AG04449 (cell line): ENCODE measurements around the gene DIPK1B.

Source experiments
- CTCF ChIA-PET: fragments of 350-600 bp; formaldehyde crosslinking; extraction: SDS; loops from one replicate; lab custom pipeline; 2021; ENCODE audit warnings: antibody characterized with exemption; lab: Yijun Ruan, JAX
- POLR2A ChIA-PET: fragments of 400-600, 350-600 bp; formaldehyde crosslinking; extraction: SDS; loops from one replicate; lab custom pipeline; 2020; ENCODE audit warnings: antibody characterized with exemption, inconsistent platforms; lab: Yijun Ruan, JAX
- DNase-seq: peaks from one replicate; pipeline ENCODE4 v3.0.0-alpha.2; 2010; ENCODE audit warnings: low read depth, low spot score
- H3K4me3 ChIP-seq: 2 replicates; pipeline ENCODE4 v1.5.1; 2011; ENCODE audit warnings: low read depth, mild to moderate bottlenecking, control low read depth, low read length
- CTCF ChIP-seq: IDR thresholded peaks from one replicate; pipeline ENCODE4 v1.5.1; 2011; ENCODE audit warnings: mild to moderate bottlenecking, moderate library complexity, low read length, control low read depth, inconsistent platforms; ENCODE audit not compliant: insufficient read depth; ENCODE audit errors: missing control alignments

The DIPK1B gene

GRCh38 chr9:136769710-136770191 lies 57.4 kb downstream of the DIPK1B start:
- ChIA-PET POLR2A (no interaction called here), CTCF (interaction anchor here (0.7 to 7.5 kb wide), 10 partner anchors 8 to 27 kb away, joined by 3 to 64 read pairs (median 4); partner anchors contain the start of genes LCN10 and LCN8)
- TF ChIP-seq CTCF = peak; percentile 63
- H3K4me3 ChIP-seq = no peak overlapping the region
- no peak for DNase-seq

- ChIA-PET POLR2A (no interaction called here), CTCF (interaction anchor here (0.8 to 7.5 kb wide), 7 partner anchors 8 to 262 kb away, joined by 3 to 64 read pairs (median 3); partner anchors contain the start of gene LCN8)
- no peak for DNase-seq
- TF ChIP-seq CTCF = no peak
- no peak overlapping the region for H3K4me3 ChIP-seq
Observed at GRCh38 chr9:136771907-136772415, 59.6 kb downstream of the DIPK1B start.

GRCh38 chr9:136773386-136774044 lies 61.1 kb downstream of the DIPK1B start:
- CTCF ChIA-PET = interaction anchor here (1.2 to 7.5 kb wide), 5 partner anchors 12 to 261 kb away, joined by 3 to 64 read pairs (median 41); no protein-coding TSS in a partner anchor
- H3K4me3 ChIP-seq = no peak overlapping the region
- no peak for TF ChIP-seq CTCF
- POLR2A ChIA-PET = no interaction called here
- DNase-seq = no peak
